ENCODE results near the gene SLC5A8.

The SLC5A8 gene

DNA sequence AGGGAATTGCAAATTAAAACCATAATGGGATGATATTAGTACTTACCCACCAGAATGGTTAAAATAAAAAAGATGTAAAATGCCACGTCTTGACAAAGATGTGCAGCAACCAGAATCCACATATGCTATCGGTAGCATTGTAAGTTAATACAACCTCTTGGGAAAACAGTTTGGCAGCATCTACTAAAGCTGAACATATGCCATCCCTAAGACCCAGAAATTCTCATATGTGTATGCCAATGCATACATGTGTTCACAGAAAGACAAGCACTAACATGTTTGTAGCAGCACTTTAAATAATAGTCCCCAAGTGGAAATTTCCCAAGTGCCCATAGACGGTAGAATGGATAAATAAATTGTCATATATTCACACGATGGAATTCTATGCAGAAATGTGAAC is 28.3 kb upstream of the SLC5A8 start:
- H3K27me3 ChIP-seq (ENCODE audit: control insufficient read depth, low read length), result no peaks in the 10 kb centered on the region

DNA sequence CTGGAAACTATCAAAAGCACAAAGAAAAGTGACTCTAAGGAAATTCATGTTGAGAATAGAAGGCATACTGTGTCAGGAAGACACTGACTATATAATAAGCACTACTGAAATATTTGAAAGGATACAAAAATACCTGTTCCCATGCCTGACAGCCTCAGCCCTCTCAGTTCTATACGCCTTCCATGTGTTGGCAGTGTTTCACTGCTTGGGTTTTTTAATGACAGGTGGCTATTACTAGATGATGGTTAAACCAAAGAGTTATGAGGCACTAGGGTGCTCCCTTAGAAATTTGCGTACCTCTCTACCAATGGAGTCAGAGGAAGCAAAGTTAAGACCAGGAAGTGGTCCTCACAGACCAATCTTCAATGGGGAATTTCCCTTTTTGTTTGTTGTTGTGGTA is 25.6 kb upstream of the SLC5A8 start:
- Histone ChIP-seq H3K4me1 (ENCODE audit: control insufficient read depth, low read length) (peaks cover 25% of the 10 kb centered on the region), H3K9me3 (ENCODE audit: control insufficient read depth, insufficient read depth, low read length) (peaks cover 8% of the 10 kb centered on the region; the same call in 1 of the 2 replicates), H3F3A (ENCODE audit: control insufficient read depth, insufficient read depth) (no peaks in the 10 kb centered on the region), H3K27me3 (ENCODE audit: control insufficient read depth, low read length) (no peaks in the 10 kb centered on the region), H3K9me2 (replicated peaks; ENCODE audit: control insufficient read depth, low read length) (no peaks in the 10 kb centered on the region), H3K36me3 (ENCODE audit: control insufficient read depth, low read length) (no peaks in the 10 kb centered on the region), H3K4me2 (ENCODE audit: low read length) (no peak overlapping the region), H3K27ac (ENCODE audit: low read depth, low read length) (no peak overlapping the region), H4K20me1 (ENCODE audit: control insufficient read depth, insufficient read depth, low read depth, low read length) (no peaks in the 10 kb centered on the region), H3K79me2 (ENCODE audit: control insufficient read depth, low read length) (no peaks in the 10 kb centered on the region), H3K4me3 (ENCODE audit: low read length) (no peak overlapping the region)
- no peak for TF ChIP-seq EZH2phosphoT487 (IDR thresholded peaks at IDR 0.05; ENCODE audit: borderline replicate concordance, low read length)
- TF ChIP-seq, protein P1, sequence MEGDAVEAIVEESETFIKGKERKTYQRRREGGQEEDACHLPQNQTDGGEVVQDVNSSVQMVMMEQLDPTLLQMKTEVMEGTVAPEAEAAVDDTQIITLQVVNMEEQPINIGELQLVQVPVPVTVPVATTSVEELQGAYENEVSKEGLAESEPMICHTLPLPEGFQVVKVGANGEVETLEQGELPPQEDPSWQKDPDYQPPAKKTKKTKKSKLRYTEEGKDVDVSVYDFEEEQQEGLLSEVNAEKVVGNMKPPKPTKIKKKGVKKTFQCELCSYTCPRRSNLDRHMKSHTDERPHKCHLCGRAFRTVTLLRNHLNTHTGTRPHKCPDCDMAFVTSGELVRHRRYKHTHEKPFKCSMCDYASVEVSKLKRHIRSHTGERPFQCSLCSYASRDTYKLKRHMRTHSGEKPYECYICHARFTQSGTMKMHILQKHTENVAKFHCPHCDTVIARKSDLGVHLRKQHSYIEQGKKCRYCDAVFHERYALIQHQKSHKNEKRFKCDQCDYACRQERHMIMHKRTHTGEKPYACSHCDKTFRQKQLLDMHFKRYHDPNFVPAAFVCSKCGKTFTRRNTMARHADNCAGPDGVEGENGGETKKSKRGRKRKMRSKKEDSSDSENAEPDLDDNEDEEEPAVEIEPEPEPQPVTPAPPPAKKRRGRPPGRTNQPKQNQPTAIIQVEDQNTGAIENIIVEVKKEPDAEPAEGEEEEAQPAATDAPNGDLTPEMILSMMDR (IDR thresholded peaks at IDR 0.05; ENCODE audit: low read depth, low read length, poor library complexity, severe bottlenecking), result no peak

More for the DNA sequence above, 28.3 kb upstream of the SLC5A8 start:
- Histone ChIP-seq H3K79me2 (ENCODE audit: control insufficient read depth, low read length) (no peaks in the 10 kb centered on the region), H3K4me1 (ENCODE audit: control insufficient read depth, low read length) (peaks cover 16% of the 10 kb centered on the region), H3K36me3 (ENCODE audit: control insufficient read depth, low read length) (no peaks in the 10 kb centered on the region), H3K27ac (ENCODE audit: low read depth, low read length) (no peak overlapping the region), H3K4me2 (ENCODE audit: low read length) (no peak overlapping the region), H3K9me2 (replicated peaks; ENCODE audit: control insufficient read depth, low read length) (no peaks in the 10 kb centered on the region), H3K9me3 (ENCODE audit: control insufficient read depth, insufficient read depth, low read length) (peaks cover 8% of the 10 kb centered on the region; the same call in 1 of the 2 replicates), H4K20me1 (ENCODE audit: control insufficient read depth, insufficient read depth, low read depth, low read length) (no peaks in the 10 kb centered on the region), H3F3A (ENCODE audit: control insufficient read depth, insufficient read depth) (no peaks in the 10 kb centered on the region), H3K4me3 (ENCODE audit: low read length) (no peak overlapping the region)
- TF ChIP-seq, protein P1 (IDR thresholded peaks at IDR 0.05; ENCODE audit: low read depth, low read length, poor library complexity, severe bottlenecking), result no peak
- no peak for TF ChIP-seq EZH2phosphoT487 (IDR thresholded peaks at IDR 0.05; ENCODE audit: borderline replicate concordance, low read length)

GRCh38 chr12:101231636-101232035 is 21.6 kb upstream of the SLC5A8 start:
- no peaks in the 10 kb centered on the region for H3K36me3 ChIP-seq (ENCODE audit: control insufficient read depth, low read length)
- no peaks in the 10 kb centered on the region for H3K9me3 ChIP-seq (ENCODE audit: control insufficient read depth, insufficient read depth, low read length)
- H3K9me2 ChIP-seq (replicated peaks; ENCODE audit: control insufficient read depth, low read length), result no peaks in the 10 kb centered on the region
- no peaks in the 10 kb centered on the region for H3K27me3 ChIP-seq (ENCODE audit: control insufficient read depth, low read length)
- H3K4me1 ChIP-seq (ENCODE audit: control insufficient read depth, low read length), result peaks cover 25% of the 10 kb centered on the region
- H3F3A ChIP-seq (ENCODE audit: control insufficient read depth, insufficient read depth), result no peaks in the 10 kb centered on the region
- H3K4me3 ChIP-seq (ENCODE audit: low read length), result no peak overlapping the region
- no peaks in the 10 kb centered on the region for H3K79me2 ChIP-seq (ENCODE audit: control insufficient read depth, low read length)
- no peak overlapping the region for H3K27ac ChIP-seq (ENCODE audit: low read depth, low read length)
- peak overlapping the region; percentile 27; the same call in 1 of the 2 replicates for H3K4me2 ChIP-seq (ENCODE audit: low read length)
- H4K20me1 ChIP-seq (ENCODE audit: control insufficient read depth, insufficient read depth, low read depth, low read length), result no peaks in the 10 kb centered on the region
- TF ChIP-seq, protein P1 (IDR thresholded peaks at IDR 0.05; ENCODE audit: low read depth, low read length, poor library complexity, severe bottlenecking), result no peak
- no peak for TF ChIP-seq EZH2phosphoT487 (IDR thresholded peaks at IDR 0.05; ENCODE audit: borderline replicate concordance, low read length)

Measured in DOHH2 (cell line).